GM18858 (cell line): ENCODE data around the gene MYOM3.

Source experiments
- ATAC-seq: cut with Tn5 transposase; IDR thresholded peaks from one replicate; pipeline ENCODE4 v1.9.1; 2021; ENCODE audit not compliant: unreplicated experiment

The MYOM3 gene

DNA sequence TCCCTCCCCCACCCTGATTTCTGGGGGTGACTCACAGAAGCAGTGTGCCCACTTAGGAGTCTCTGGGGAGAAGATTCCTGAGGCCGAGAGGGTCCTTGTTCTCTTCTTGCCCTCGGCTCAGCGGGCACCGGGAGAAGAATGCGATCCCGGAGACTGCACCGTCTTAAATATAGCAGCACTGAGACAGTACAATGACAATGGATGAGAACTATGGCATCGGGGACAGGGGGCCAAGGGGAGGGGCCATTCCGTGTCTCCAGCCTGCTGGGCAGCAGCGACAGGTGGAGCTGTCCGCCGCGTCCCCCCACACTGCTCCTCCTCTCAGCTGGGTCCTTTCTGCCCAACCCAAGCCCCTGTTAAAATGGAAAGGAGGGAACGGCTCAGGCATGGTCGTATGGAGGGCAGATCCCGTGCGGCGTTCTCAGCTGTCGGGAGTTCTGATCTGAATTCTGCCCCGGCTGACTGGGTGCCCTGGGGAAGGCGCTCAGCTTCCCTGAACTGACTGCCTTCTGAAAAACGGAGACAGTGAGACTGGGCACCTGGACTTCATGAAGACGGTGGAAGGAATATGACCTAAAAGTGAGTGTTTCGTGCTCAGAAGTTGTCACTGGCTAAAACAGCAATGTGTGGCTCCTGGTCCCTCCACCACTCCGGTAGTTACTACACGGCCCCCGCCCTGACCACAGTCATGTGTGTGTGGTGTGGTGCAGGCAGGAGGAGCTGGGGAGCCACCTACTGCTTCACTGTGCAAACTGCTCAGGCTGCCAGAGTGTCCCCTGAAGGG, at the start of gene MYOM3:
Gene MYOM3 (minus strand): TSS at position 140 of the 784 bp plus-strand sequence. CDS start 3,499 bp downstream, outside the sequence.
- ATAC-seq: no peak

DNA sequence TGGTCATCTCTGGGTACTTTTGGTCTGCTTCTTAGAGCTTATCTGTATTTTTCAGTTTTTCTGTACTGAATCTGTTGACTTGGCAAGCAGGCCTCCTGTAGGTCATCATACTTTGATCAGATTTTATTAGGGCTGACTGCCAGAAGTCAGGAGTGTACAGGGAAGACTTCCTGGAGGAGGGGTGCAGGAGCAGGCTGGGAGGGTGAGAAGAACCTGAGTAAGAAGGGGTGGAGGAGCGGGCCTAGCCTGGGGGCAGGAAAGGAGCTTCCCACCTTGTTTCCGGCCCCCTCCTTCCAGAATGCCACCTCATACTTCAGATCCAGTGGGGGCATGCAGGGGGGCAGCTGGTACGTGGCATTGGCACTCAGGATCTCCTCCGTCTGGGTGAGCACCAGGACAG, 49.3 kb upstream of the MYOM3 start:
- no peak for ATAC-seq

DNA sequence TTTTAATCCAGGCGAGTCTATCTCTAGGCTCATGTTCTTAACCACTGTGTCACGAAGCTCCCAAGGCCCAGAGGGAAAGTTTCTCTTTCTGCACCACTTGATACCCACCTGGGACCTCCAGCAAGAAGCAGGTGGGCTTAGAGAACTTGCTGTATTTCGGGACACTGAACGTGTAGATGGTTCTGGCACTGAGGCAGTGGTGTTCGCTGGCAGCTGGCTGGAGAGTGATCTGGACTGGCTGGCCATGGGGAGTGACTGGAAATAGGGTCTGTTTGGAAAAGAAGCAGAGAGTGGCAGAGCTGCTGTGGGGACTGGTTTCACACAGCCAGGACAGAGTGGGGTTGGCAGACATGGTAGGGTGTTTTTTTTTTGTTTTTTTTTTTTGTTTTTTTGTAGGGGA, 47.4 kb upstream of the MYOM3 start:
- no peak for ATAC-seq

DNA sequence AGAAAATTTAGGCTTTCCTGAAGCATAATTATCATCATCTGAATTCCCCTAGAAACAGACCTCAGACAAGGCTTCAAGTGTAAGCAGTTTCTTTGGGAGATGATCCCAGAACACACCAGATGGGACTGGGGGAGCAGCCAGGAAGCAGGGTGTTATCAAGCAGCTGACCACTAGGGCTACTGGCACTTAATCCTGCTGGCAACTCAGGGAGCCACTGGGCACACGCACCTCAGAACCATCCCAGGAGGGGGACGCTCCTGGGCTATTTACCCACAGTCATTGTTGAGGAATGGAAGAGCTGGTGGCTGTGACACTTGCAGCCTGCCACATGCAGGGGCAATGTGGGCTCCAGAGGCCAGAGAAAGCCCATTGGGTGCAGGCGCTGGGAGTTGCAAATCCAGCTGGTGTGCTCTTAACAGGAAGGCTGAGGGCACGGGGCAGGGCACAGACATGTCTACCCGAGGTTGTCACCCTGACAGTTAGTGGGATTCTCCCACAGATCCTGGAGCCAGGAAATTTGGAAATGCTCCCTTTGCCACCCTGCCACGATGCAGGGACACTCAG, 46.1 kb upstream of the MYOM3 start:
- ATAC-seq: no peak

DNA sequence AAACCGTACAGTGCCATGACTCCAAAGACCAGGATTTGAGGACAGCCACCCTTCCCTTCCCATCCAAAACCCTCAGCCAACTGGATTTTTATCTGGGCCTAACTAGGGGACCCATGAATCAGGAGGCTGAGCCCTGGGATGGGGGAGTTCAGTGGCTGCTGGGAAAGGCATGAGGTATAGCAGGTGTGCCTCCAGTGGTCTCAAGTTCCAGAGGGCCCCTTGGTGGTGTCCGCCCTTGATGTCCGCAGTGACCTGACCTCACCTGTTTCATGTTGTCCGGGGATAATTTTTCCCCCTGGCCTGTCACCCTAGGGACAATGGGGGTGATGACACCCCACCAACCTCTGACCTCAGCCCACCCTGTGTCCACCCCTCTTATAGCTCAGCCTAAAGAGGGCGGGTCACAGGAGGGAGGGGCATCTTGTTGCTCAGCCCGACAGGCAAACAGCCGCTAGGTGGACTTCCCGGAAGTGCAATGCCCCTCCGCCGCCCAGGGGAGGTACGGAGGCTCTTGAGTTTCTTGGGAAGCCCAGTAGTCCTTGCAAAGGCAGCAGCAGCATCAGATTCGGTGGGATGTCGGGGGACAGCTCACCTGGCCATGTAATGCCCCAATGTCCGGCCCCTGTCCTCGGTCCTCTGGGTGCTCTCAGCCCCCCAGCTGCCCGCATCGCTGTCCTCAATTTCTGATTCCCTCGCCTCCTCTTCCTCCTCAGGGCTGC, 44.8 kb upstream of the MYOM3 start:
- ATAC-seq: no peak

DNA sequence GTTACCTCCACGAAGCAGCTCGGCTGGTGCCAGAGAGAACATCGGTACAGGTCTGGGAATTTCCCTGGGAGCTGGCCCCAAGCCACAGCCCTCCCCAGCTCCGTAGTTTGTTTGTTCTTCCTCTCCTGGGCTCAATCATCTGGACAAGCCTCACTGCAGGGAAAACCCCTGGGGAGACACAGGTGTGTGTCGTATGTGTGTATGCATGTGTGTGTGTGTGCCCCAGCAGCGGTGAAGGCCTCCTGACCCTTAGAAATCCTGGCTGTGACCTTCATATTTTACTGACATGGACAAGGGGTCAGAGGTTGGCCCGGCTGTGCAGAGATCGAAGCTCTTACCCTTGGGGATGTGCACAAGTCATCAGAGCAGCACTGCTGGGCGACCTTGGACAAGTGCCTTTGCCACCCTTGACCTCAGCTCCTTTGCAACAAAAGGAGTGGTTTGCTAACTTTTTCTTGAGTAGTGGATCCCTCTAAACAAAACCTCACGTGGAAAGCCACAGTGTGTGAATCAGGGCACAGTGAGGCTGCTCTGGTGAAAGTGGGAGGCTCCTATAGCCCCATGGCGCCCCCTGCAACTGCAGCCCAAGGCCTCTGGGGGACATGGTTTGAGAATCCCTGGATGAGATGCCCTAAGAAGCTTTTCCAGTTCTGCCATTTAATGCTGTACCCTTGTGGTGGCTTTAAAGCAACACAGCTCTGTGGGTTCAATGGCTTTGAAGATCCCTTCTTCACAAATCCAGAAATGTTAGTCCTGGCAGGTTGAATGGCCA, 43.3 kb upstream of the MYOM3 start:
- ATAC-seq: no peak

DNA sequence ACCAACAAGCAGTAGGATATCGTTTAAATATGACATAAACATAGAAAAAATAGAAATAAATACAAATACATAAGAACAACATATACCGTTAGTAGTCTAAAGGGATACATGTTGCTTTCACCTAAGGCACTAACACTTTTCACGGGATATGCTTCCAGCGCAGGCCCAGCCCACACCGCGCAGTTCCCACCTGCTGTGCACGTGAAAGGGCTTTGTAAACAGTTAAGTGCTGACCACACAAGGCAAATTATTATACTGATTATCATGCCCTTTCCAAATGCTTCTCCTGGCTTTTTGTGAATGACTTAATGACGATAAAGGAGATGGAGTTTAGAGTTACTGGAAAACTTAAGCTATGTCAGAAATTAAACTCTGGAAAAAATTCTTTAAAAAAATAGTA, 42.3 kb upstream of the MYOM3 start:
- ATAC-seq: no peak

DNA sequence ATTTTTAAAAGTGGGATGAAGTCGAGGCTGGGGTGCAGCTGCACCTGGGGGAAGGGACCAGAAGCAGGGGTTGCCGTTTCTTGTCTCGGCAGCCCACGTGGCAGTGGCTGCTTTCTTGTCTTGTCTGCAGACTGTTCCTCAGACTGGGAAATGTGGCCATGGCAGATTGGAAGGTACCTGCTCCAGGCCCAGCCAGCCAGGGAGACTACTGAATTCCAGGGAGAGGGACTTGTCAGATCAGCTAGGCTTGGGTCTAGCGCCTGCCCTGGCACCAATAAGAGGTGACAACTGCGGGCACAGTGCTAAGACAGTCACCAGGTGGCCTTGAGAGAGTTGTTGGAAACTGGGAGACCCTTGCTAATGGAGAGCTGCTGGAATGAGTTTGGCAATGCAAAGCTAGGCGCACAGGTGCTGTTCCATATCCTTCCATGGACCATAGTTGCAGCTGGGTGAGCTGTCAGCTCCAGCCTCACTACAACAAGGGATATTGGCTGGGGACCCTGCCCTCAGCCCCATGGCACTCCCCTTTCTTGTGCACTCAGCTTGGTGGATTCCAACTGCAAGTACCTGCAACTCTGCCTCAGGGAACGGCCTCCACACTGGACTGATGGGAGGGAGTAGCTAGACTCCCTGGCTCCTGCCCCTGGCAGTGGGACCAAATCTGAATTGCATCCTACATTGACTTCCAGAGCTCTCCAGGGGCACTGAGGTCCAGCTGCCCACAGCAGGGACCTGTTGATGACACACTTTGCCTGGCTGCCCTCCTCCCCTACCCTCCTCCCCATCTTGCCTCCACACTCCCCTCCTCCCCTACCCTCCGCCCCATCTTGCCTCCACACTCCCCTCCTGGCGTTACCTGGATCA, 40.9 kb upstream of the MYOM3 start:
- no peak for ATAC-seq

DNA sequence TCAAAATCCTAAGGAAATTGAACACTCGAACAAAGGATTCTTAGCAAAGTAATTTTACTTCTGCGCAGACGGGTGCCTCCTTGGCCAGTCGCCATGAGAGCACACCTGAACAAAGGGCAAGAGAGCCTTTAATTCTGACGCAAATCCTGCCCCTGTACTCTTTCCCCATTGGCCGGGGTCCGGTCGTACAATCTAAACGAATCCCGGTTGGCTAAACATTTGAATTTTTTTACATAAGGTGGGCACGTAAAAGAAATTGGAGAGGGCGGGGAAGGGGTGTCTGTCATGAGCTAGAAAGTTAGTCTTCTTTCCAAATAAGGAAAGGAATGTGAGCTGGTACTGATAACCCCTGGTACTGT, 39.2 kb upstream of the MYOM3 start:
- no peak for ATAC-seq

DNA sequence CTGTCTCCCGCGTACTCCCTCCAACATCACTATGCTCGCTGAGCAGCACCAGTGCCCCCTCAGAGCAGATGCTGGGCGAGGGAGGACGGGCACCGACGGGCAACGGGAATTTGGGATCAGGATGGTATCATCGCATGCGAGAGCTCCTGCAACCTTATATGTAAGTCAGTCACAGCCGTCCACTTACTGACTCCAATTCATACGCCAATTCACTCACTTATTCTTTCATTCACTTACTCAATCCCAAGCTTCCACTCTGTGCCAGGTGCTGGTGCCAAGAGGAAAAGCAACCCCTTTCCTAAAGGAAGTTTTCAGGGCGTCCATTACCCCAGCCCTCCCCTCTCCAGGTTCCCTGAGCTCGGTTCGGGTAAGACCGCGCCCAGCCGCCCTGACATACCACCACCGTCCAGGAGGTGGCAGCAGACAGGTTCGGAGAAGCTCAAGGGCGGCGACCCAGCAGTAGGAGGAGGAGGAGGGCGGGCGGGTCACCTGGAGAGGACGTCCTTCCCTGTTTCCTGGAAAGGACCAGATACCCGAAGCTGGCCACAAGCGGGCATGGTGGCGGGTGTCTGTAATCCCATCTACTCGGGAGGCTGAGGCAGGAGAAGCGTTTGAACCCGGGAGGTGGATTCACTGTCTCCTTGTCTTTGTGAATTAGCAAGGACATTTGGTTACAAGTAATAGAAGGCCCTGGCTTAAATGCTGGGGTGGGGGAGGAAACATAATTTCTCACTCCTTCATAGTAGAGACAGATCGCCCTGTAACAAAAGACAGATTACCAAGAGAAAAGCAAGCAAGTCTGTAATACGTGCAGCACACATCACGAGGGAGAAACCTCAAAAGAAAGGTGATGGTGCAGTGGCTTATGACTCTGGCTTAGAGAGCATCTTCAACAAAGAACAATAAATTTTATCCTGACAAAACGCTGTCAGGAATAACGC, 38.6 kb upstream of the MYOM3 start:
- ATAC-seq: no peak

DNA sequence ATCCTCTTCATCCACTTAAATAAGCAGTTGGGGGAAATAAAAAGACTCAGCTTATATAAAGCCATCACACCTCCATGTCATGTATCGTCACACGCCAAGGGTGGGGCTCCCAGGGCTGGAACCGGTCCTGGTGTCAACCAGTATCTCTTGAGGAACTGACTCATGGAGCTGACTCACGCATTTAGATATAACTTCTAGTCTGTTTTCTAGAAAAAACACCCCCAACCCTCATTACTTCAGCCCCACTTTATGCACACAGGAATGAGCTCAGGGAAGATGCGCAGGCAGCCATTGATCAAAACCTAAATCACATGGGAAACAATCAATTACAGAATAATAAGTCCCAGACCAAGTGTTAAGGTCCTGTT, 37.9 kb upstream of the MYOM3 start:
- no peak for ATAC-seq

DNA sequence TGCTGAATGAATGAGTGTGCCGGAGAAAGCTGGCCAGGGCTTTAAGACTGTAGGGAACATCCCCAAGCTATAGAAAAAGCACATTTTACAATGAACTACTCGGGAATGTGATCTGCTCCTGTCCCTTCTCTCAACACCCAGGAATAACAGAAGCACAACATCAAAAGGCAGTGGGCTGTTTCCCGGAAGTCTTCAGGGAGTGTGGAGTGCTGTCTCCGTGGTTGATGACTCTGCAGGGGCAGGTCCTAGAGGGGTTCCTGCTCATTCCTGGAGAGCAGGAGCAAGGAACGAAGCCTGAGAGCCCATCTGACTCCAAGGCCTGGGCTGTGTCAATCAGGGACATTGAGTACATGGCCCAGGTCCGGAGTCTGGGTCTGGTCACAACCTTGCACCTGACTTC, 35.9 kb upstream of the MYOM3 start:
- no peak for ATAC-seq

DNA sequence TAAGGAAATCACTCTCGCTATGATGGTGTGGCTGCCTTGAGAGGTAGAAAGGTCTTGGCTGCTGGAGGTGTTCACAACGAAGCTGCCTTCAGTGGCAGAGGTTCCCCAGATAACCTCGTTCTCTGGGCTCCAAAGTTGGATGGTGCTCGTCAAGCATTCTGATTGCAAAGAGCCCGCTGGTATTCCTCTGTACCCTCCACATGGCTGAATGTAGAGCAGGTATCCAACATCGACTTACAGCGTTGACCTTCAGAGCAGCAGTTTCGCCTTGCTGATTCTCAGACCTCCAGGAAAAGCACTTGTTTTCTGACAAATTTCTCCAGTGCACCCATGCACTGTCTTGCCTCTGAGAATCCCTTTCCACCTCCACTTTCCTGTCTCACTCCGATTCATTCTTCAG, 35.3 kb upstream of the MYOM3 start:
- ATAC-seq: no peak

DNA sequence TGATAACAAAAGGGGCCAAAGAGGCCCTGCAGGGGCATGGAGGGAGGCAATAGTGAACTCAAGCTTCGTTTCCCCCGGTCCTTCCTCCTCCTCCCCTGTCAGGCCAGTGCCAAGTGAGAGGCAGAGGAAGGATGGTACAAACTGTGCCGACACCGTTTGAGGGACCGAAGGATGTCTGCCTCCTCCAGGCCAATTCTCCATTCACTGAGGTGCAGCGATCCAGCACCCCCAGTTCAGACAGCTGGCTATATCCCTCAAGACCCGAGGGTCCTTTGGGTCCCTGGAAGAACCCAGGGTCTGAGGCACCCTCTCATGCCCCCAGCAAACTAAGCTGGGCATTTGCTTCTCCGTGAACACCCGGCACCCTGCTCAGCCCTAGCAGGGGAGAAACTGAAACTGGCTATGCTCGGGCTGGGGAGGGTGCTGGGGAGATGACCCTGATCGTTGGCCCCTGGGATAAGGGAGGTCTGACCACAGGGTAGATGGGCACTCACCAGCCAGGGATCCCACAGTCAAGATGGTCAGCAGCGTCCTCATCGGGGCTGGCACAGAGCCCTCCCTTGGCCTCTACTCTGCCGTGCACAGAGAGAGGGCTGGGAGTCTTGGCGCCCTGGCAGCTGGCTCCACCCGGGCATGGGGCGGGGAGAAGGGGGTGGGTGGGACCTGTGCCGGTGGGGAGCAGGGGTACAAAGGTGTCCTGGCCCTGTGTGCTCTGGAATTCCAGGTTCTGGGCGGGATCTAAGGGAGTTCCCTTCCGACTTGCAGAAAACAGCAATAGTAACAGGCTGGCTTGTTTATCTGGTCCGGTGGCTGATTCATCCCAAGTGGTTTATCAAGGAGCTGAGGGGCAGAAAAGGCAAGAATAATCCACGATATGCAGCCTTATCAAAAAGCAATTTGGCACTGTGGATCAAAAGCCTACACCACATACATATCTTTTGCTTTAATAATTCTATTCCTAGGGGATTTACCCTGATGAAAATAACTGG, 30.9 kb upstream of the MYOM3 start, which contains the start of gene IL22RA1:
Gene IL22RA1 (minus strand): TSS at position 595 of the 989 bp plus-strand sequence. CDS start 58 bp downstream, at position 537.
- ATAC-seq: no peak

DNA sequence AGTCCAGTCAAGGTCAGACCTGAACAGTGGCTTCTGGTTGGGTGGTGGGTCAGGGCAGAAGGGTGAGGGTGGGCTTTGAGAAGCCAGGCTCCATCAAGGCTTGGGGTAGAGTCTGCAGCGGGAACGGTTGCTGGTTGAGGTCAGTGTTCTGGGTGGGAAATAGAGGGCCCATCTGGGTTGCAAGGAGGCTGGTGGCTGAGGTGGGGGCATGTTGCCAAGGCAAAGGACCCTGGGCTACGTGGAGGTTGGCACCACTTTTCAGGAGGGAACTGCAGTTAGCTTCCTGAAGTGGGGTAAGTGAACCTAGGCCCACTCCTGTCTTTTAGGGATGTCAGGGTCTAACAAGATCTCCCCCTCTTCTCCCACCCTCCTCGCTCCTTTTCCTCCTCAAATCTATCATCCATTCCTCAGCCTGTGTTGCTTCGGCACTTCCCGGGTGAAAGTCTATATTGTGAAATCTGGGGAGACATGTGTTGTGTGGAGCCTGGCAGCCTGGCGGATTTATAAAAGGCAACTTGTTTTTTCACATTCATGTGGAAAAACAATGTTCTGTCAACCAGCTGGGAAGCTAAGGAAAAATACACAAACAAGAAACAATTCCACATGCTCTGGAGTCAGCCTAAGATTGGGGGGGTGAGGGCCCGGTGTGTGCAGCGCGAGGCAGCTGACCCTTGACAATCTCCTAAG, 29.5 kb upstream of the MYOM3 start:
- no peak for ATAC-seq

DNA sequence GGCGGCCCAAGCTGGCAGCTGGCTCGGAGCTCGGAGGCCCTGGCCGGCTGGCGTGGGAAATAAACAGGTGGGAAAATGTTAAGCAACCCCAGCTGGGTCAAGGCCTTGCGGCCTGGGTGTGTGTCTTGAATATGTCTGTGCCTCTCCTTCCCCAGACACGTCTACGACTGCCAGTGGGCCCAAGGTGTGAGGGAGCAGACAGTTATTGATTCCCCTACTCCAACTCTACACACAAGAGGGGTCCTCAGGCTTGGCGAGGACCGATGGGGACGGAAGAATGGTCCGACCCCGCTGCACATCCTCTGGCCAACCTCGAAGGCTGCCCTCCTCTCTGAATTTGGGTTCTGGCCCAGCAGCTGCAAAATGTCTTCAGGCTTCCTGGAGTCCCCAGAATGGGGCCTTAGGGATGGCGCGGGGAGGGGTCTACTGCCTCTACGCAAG, 28.8 kb upstream of the MYOM3 start:
- ATAC-seq: no peak

DNA sequence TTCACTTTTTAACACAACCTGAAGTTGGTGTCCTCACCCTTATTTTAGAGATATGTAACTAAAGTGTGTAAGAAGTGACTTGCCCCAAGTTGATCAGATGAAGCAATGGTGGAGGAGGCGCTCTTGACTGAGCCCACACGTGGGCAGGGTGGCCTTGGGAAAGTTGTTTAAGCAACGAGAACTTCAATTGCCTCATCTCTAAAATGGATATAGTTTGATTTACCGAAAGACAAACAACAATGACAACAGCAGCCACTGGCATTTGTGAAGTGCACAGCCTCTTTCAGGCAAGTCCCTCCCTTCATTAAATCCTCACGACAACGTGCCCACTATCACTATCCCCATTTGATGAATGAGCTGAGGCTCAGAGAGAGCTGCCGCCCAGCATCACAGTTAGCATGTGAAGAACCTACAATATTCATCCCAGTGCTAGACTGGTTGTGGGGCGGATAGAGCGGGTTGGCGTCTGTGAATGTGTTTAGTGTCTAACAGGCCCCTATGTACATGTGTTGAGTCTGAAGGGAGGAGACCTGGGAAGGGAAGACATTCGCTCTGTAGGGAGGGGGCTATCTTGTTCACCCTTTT, 28.0 kb upstream of the MYOM3 start:
- no peak for ATAC-seq

DNA sequence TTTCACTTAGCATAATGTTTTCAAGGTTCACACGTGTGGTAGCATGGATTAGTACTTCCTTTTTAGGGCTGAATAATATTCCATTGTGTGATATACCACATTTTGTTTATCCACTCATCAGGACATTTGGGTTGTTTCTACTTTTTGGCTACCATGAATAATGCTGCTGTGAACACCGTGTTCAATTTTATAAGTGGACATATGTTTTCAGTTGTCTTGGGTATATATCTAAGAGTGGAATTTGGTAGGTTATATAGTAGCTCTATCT, 27.2 kb upstream of the MYOM3 start:
- no peak for ATAC-seq
